Stimulated activated CD8-positive, alpha-beta memory T cell treated with anti-CD3 and anti-CD28 coated beads, Interleukin-7, amount 100 ng/mL, for 1 hour (primary cell): ENCODE data around the gene GLO1.
"Not testable (repeated sequence)": the region's sequence is repeated elsewhere in the genome, so short reads cannot be mapped to it uniquely, and the experiment has no call there.

Experiments
- DNase-seq, 2 donors: peaks; one replicate each; pipeline ENCODE4 v3.0.0-alpha.2; 2020; ENCODE audit warnings: low read depth in 2 of 2

Gene GLO1

GRCh38 chr6:38705924-38706323 is 3.0 kb upstream of the GLO1 start:
- no peak for DNase-seq

DNA sequence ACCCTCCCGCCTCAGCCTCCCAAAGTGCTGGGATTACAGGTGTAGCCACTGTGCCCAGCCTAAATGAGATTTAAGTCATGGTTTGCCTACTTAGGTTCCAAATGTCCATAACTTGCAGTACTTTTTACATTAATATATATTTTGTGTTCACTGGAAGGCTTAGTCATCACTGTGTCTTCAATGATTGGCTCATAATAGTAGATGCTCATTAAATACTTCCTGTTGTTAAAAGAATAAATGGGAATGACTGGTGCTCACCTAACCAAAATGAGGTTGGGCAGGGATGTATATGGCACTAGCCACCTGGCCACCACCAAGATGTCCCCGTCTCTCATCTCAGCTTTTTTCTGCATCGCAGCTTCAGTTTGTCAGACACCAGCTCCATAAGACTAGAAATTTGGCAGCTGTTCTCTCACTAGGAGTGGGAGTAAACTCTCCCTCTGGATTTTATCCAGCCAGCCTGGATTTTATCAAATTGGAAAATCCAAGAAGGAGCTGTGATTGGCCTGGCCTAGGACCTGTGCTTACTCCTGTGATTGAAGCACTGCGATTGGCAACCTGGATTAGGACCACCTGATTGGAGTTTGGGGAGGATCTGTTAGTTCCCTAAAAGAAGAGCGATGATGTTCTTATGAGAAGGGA is 1.1 kb upstream of the GLO1 start:
- DNase-seq: no peak

DNA sequence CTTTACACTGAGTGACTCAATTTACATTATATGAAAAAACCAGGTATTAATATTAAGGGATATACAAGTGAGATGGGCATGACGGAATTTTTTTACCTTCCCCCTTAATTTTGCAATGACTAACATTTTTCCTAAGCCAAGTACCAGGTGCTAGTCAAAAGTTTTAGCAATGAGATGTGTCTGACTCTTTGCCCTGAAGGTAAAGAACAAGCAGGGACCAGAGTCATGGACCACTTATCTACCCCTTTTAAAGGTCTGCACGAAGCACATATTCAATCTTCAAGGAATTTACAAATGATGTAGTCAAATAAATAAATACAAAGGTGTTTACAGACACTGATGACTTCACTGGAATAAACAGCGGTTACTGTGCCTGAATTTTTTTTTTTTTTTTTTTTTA is 1.4 kb downstream of the GLO1 start:
- DNase-seq: no peak

GRCh38 chr6:38699702-38700101 is 3.2 kb downstream of the GLO1 start:
- not testable (repeated sequence) for DNase-seq

DNA sequence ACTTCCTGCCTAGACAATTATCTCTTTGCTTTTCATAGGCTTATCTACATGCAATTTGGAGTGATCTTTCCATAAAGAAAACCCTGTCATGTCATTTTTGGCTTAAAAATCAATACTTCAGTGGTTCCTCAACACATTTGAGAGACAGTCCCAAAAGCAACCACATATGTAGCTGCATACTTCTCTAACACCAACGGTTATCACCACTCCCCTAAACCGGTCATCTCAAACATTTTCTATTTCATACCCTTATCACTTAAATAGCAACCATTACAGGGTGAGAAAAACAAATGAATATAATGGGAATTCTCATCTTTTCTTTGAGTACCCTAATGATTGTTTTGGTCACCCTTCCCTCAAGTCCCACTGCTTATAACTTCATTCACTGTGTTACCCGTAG is 5.1 kb downstream of the GLO1 start:
- no peak for DNase-seq

DNA sequence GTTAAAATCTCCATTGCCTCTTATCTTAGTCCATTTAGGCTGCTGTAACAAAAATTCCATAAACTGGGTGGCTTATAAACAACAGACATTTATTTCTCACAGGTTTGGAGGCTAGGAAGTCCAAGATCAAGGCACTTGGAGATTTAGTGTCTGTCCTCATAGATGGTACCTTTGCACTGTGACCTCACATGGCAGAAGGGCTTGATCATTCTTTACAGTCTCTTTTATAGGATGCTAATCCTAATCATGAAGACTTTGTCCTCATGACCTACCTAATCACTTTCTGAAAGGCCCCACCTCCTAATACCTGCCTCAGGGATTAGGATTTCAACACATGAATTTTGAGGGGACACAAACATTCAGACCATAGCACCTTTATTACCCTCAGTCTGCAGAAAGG is 6.6 kb downstream of the GLO1 start:
- no peak for DNase-seq

- no peak for DNase-seq
Measured at GRCh38 chr6:38695933-38696332, 7.0 kb downstream of the GLO1 start.

GRCh38 chr6:38695227-38695900 is 7.6 kb downstream of the GLO1 start:
- DNase-seq: no peak

DNA sequence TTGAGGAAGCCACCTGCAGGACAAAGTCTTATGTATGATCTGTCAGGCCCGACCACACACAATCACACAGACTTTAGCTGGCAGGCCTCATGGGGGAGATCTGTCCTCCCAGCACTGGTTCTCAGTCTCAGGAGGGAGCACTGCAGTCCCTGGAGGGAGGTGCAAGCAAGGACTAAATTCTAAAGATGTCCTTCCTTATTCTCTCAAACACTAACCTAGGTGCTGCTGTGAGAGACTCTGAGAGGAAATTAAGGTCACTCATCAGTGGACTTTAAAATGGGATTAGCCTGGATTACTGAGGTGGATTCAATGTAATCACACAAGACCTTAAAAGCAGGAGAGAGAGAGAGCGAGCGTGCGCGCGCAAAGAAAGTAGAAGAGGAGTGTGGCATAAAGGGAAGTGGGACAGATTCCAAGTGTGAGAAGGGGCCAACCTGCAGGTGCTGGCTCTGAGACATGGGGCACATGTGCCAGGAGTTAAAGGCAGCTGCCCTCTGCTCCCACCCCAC is 14.3 kb downstream of the GLO1 start:
- no peak for DNase-seq

DNA sequence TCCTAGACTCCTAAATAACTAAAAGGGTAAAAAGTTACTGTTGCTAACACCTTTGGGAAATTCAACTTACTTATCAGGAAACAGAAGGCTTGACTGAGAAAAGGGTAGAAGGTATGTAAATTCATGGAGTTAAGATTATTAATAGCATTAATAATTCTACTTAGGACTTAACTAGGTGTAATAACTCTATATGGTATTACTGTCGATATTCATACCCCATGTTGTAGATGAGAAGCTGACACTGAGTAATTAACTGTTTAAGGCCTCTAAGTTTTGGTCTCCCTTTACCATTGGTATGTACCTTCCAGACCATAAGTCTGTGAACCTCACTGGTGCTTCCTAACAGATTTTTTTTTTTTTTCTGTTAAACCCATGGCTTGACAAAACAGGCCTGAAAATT is 15.4 kb downstream of the GLO1 start:
- no peak for DNase-seq

DNA sequence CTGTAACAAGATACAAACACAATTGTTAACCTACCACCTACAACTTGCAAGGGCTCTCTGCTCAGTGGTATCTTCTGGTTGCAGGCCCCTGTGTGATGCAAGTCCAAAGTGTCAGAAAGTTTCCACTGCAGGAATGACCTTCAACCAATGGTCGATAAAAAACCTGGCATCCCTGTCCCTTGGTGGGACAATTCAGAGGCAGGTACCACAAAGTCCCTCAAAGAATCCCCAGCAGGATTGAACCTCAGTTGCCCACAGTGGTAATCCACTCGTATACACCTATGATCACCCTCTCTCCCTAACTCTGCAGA is 15.9 kb downstream of the GLO1 start:
- no peak for DNase-seq

DNA sequence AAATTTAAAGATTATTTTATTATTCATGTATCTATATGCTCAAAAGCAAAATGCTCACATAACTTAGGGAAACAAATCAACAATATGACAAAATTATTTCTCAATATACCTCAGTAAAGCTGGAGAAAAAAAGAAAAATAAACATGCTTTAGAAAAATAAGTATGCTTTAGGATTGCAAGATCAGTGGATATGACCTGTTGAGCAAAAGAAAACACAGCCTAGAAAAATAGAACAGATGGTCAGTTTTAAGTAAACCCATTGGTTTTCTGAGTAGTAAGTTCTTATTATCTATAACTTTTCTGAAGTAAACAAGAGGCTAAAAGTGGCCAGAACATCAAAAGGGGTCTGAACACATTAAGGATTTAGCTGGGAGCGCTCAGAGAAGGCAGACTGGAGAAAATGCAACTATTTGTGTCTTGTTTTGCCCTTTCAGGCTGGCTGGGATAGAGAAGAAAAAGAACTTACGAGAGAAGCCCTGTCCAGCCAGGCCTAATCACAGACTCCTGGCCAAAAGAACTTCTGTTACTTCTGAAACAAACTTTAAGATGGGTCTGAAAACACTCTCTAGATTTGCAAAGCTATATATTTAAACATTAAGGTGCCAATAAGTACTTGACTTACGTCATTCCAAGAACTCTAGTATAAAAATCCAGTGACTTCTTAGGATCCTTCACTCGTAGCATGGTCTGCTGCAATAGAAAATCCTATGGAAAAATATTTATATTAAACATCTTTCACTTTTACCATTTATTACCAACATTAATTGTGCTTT is 16.5 kb downstream of the GLO1 start:
- no peak for DNase-seq

- no peak for DNase-seq
Measured at GRCh38 chr6:38684904-38685303, 18.0 kb downstream of the GLO1 start.

GRCh38 chr6:38684237-38684636 is 18.7 kb downstream of the GLO1 start:
- DNase-seq: no peak

GRCh38 chr6:38681850-38682249 is 21.1 kb downstream of the GLO1 start:
- no peak for DNase-seq

GRCh38 chr6:38679668-38680067 is 23.3 kb downstream of the GLO1 start:
- DNase-seq: no peak

DNA sequence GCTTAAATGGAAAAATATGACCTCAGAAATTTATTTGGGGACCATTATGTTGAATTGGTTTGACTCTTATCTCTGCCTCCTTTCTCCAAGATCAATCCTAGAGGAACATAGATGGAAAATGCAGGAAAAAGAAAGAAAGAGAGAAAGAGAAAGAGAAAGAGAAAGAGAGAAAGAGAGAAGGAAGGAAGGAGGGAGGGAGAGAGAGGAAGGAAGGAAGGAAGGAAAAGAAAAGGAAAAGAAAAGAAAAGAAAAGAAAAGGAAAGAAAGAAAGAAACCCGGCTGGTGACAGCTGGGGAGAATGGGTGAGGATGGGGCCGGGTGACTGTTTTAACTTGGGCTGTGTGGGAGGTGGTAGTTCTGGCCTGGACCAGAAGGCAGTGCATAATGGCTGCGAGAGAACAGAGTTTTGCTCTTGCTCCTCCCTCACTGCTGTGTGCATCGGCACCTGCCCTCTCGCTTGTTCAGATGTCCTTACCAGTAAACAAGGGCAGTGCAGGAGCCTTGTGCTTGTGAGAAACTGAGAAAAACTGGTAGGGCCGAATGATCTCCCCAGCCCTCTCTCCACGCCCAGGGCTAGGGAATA is 24.7 kb downstream of the GLO1 start:
- no peak for DNase-seq

DNA sequence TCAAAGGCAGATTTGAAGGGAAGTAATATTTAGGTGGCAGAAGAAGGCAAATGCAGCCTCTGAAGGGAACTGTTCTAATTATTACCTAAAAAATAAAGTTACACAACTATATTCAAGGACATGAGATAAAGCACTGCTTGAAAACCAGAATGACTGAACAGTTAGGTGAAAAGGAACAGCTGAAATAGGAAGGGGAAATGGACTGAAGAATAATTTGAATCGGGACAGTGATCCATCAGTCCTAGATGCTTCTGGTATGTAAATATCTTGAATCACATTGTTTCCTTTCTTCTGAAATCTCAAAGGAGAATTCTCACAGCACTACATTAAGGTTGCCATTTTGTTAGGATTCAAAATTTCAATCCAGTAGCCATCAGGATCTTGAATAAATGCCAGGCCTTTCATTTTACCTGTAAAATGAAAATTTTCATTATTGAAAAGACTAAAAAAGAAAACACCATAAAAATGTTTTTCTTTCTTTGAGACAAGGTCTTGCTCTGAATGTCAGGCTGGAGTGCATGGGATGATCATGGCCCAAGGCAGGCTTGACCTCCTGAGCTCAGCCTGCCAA is 25.9 kb downstream of the GLO1 start:
- DNase-seq: no peak

DNA sequence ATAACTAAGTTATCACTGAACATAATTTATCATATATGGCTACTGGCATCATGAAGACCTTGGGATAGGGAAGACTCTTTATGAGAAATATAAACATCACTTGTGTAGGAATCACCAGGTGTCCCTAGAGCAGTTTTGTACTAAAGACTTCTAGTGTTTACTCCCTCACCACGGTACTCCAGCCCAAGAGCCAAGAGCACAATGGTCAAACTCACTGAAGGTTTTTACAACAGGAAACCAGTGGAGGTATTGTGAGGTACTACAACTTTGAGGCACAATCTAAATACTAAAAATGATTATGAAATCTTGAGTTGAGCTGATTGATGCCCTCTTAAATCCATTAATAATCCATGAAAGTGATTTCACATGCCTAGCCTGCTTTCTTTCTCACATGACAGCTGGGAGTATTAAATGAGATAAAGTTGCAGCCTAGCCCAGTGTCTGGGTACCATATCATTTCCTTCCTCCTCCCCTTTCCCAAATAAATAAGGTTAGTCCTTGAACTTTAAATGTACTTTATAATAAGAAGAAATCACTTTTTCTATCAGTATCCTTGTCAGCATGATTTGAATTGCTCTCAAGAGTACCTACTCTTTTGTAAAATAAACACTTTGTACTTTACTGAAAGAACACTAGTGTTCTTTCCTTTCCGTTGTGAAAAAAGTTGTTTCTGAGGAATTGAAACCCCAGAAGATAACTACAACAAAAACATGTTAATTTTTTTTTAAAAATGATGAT is 26.5 kb downstream of the GLO1 start:
- DNase-seq: no peak

DNA sequence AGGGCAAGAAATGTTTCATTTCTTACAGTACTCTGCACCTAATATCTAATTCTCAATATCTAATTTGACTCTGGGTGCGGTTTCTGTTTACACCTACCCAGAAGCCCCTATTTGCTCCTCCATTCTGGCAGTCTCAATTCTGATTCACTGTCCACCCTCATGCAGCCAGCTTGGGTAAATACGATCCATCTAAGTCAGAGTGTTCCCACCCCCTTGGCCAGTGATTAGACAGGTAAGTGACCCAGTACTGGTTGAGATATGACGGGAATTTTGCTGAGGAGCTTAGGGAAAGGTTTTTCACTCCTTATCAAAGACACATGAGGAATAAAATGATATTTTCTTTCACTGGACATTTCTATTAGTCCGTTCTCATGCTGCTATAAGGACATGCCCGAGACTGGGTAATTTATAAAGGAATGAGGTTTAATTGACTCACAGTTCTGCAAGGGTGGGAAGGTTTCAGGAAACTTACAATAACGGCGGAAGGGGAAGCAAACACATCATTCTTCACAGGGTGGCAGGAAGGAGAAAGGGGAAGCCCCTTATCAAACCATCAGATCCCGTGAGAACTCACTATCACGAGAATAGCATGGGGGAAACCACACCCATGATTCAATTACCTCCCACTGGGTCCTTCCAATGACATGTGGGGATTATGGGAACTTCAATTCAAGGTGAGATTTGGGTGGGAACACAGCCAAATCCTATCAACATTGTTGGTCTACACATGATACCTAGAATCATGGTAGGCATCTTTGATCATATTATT is 29.4 kb downstream of the GLO1 start:
- no peak for DNase-seq
